ENCODE results near the gene NINL.
"Not testable (repeated sequence)": the region's sequence is repeated elsewhere in the genome, so short reads cannot be mapped to it uniquely, and the experiment has no call there.

NINL gene

GRCh38 chr20:25584905-25585704 lies at the start of gene NINL:
Gene NINL (minus strand): TSS chr20:25585531. CDS start chr20:25526587, 58,944 bp downstream.
- no peak within 1 kb of the TSS for H3K4me3 ChIP-seq (ENCODE audit: low read depth, low read length)
- DNase-seq (ENCODE audit: low read depth): no peak

GRCh38 chr20:25632940-25633790 lies 47.8 kb upstream of the NINL start:
- DNase-seq (ENCODE audit: low read depth): no peak
- H3K4me3 ChIP-seq (ENCODE audit: low read depth, low read length): no peak overlapping the region
- TF ChIP-seq MAX (IDR thresholded peaks at IDR 0.05; ENCODE audit: low read depth, low read length): no peak
- no peak for TF ChIP-seq MYC (IDR thresholded peaks at IDR 0.05; ENCODE audit: low read depth, low read length)
- no peak for TF ChIP-seq POLR2A (IDR thresholded peaks at IDR 0.05; ENCODE audit: extremely low read depth, insufficient read length)
- TF ChIP-seq CTCF (IDR thresholded peaks at IDR 0.05; ENCODE audit: low read depth, low read length): no peak

More at GRCh38 chr20:25584905-25585704, at the start of gene NINL:
- TF ChIP-seq CTCF (IDR thresholded peaks at IDR 0.05; ENCODE audit: low read depth, low read length): no peak
- no peak for TF ChIP-seq MAX (IDR thresholded peaks at IDR 0.05; ENCODE audit: low read depth, low read length)
- no peak for TF ChIP-seq POLR2A (IDR thresholded peaks at IDR 0.05; ENCODE audit: extremely low read depth, insufficient read length)
- TF ChIP-seq MYC (IDR thresholded peaks at IDR 0.05; ENCODE audit: low read depth, low read length): no peak

GRCh38 chr20:25630615-25631014 lies 45.3 kb upstream of the NINL start:
- DNase-seq (ENCODE audit: low read depth); H3K4me3 ChIP-seq (ENCODE audit: low read depth, low read length): not testable (repeated sequence)

GRCh38 chr20:25629816-25630499 lies 44.6 kb upstream of the NINL start:
- no peak for DNase-seq (ENCODE audit: low read depth)
- TF ChIP-seq CTCF (IDR thresholded peaks at IDR 0.05; ENCODE audit: low read depth, low read length) (no peak), POLR2A (IDR thresholded peaks at IDR 0.05; ENCODE audit: extremely low read depth, insufficient read length) (no peak), MYC (IDR thresholded peaks at IDR 0.05; ENCODE audit: low read depth, low read length) (no peak), MAX (IDR thresholded peaks at IDR 0.05; ENCODE audit: low read depth, low read length) (no peak)
- no peak overlapping the region for H3K4me3 ChIP-seq (ENCODE audit: low read depth, low read length)

GRCh38 chr20:25626779-25627178 lies 41.4 kb upstream of the NINL start:
- H3K4me3 ChIP-seq (ENCODE audit: low read depth, low read length): no peak overlapping the region
- no peak for TF ChIP-seq CTCF (IDR thresholded peaks at IDR 0.05; ENCODE audit: low read depth, low read length)
- no peak for TF ChIP-seq MAX (IDR thresholded peaks at IDR 0.05; ENCODE audit: low read depth, low read length)
- no peak for TF ChIP-seq MYC (IDR thresholded peaks at IDR 0.05; ENCODE audit: low read depth, low read length)
- TF ChIP-seq POLR2A (IDR thresholded peaks at IDR 0.05; ENCODE audit: extremely low read depth, insufficient read length): no peak
- DNase-seq (ENCODE audit: low read depth): peak; percentile 15

All from NB4 (cell line).